ENCODE results near the gene UBA1. TPM values are rescaled to one million over a fixed set of nuclear protein-coding genes. Genes with fewer than 3 reads are reported as not detected.

The UBA1 gene
- total RNA-seq, 4 donors from 2014 or later: 114 to 203 (median 146) TPM

GRCh38 chrX:47146121-47146935, 47.3 kb upstream of the UBA1 start:
- H3K27ac ChIP-seq: peak overlapping the region; percentile 39 to 97 (median 92)
- H3K36me3 ChIP-seq: peaks cover 0 to 7% (median 0%) of the 10 kb centered on the region in 3 donors
- peaks cover 0 to 15% (median 3%) of the 10 kb centered on the region in 4 donors for H3K4me1 ChIP-seq
- no peaks in the 10 kb centered on the region for H3K9me3 ChIP-seq
- DNase-seq: peak in 1 of 3 donors; percentile 52
- TF ChIP-seq, protein P1, sequence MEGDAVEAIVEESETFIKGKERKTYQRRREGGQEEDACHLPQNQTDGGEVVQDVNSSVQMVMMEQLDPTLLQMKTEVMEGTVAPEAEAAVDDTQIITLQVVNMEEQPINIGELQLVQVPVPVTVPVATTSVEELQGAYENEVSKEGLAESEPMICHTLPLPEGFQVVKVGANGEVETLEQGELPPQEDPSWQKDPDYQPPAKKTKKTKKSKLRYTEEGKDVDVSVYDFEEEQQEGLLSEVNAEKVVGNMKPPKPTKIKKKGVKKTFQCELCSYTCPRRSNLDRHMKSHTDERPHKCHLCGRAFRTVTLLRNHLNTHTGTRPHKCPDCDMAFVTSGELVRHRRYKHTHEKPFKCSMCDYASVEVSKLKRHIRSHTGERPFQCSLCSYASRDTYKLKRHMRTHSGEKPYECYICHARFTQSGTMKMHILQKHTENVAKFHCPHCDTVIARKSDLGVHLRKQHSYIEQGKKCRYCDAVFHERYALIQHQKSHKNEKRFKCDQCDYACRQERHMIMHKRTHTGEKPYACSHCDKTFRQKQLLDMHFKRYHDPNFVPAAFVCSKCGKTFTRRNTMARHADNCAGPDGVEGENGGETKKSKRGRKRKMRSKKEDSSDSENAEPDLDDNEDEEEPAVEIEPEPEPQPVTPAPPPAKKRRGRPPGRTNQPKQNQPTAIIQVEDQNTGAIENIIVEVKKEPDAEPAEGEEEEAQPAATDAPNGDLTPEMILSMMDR (IDR thresholded peaks at IDR 0.05): peak in 3 of 6 experiments; percentile 18 to 30 (median 23)
- TF ChIP-seq POLR2A (IDR thresholded peaks at IDR 0.05): peak; percentile 55
- H3K4me3 ChIP-seq: peak overlapping the region; percentile 61 to 77 (median 74)
- H3K27me3 ChIP-seq: no peaks in the 10 kb centered on the region

- Histone ChIP-seq H3K9me3 (no peaks in the 10 kb centered on the region), H3K4me1 (peaks cover 0 to 15% (median 3%) of the 10 kb centered on the region in 4 donors), H3K36me3 (peaks cover 0 to 7% (median 0%) of the 10 kb centered on the region in 3 donors), H3K27me3 (no peaks in the 10 kb centered on the region), H3K4me3 (peak overlapping the region in 1 of 4 donors; percentile 77), H3K27ac (no peak overlapping the region)
- TF ChIP-seq POLR2A (IDR thresholded peaks at IDR 0.05): no peak
- TF ChIP-seq, protein P1 (IDR thresholded peaks at IDR 0.05): no peak
- peak in 1 of 3 donors; percentile 40 for DNase-seq
These were observed 46.4 kb upstream of the UBA1 start for GRCh38 chrX:47146936-47147859.

GRCh38 chrX:47148946-47149345, 44.7 kb upstream of the UBA1 start:
- H3K27me3 ChIP-seq: no peaks in the 10 kb centered on the region
- no peak overlapping the region for H3K4me3 ChIP-seq
- peaks cover 0 to 15% (median 0%) of the 10 kb centered on the region in 4 donors for H3K4me1 ChIP-seq
- peaks cover 0 to 7% (median 0%) of the 10 kb centered on the region in 3 donors for H3K36me3 ChIP-seq
- TF ChIP-seq, protein P1 (IDR thresholded peaks at IDR 0.05): no peak
- no peaks in the 10 kb centered on the region for H3K9me3 ChIP-seq
- H3K27ac ChIP-seq: no peak overlapping the region
- DNase-seq: peak in 1 of 3 donors; percentile 19

- no peaks in the 10 kb centered on the region for H3K9me3 ChIP-seq
- H3K4me3 ChIP-seq: no peak overlapping the region
- H3K27me3 ChIP-seq: no peaks in the 10 kb centered on the region
- no peak overlapping the region for H3K27ac ChIP-seq
- no peak for DNase-seq
- peaks cover 0 to 9% (median 0%) of the 10 kb centered on the region in 4 donors for H3K4me1 ChIP-seq
- H3K36me3 ChIP-seq: peaks cover 0 to 11% (median 0%) of the 10 kb centered on the region in 3 donors
- TF ChIP-seq, protein P1 (IDR thresholded peaks at IDR 0.05): no peak
- no peak for TF ChIP-seq POLR2A (IDR thresholded peaks at IDR 0.05)
These were observed 42.2 kb upstream of the UBA1 start for GRCh38 chrX:47151435-47151834.
